ENCODE data around the gene PROCR. TPM values are rescaled to one million over a fixed set of nuclear protein-coding genes. Genes with fewer than 3 reads are reported as not detected.

PROCR gene
- total and polyA plus RNA-seq, 10 of the 15 experiments (the other 5 are each of a cell fraction or from before 2014, with no cell fraction given) = 0.12 to 0.78 (median 0.35) TPM; not detected in 2

- TF ChIP-seq USF1 (IDR thresholded peaks at IDR 0.05; ENCODE audit: borderline replicate concordance, extremely low read length, insufficient read depth, low read depth, low read length) (no peak), ZNF217 (IDR thresholded peaks at IDR 0.05) (no peak), E2F4 (IDR thresholded peaks at IDR 0.05; ENCODE audit: low read depth, low read length) (no peak), SIN3A (IDR thresholded peaks at IDR 0.05; ENCODE audit: low read depth, low read length) (no peak), ZBTB33 (IDR thresholded peaks at IDR 0.05) (no peak)
Measured at GRCh38 chr20:35155936-35156335, 15.9 kb upstream of the PROCR start (continued).

- ChIA-PET CTCF (interaction anchor here (1.5 kb wide), 1 partner anchor 12 kb away, joined by 5 read pairs; no protein-coding TSS in a partner anchor), RAD21 (ENCODE audit: unreplicated experiment) (no interaction called here), POLR2A (no interaction called here), SMC1A (ENCODE audit: uncharacterized antibody, unreplicated experiment) (no interaction called here)
- no peaks in the 10 kb centered on the region for H3K27me3 ChIP-seq (replicated peaks in 1 of 2; ENCODE audit: control insufficient read depth in 2 of 2, insufficient read depth in 2 of 2, low read length in 1 of 2)
- H3K36me3 ChIP-seq (ENCODE audit: control insufficient read depth in 2 of 2, insufficient read depth in 2 of 2, low read length in 1 of 2) = no peaks in the 10 kb centered on the region
- in situ Hi-C loops (cut with MboI) = no loop called here
- no peaks in the 10 kb centered on the region for H4K20me1 ChIP-seq (ENCODE audit: control insufficient read depth, insufficient read depth)
- no peak for ATAC-seq
- H2AFZ ChIP-seq (ENCODE audit: control insufficient read depth, low read depth, low read length) = no peak overlapping the region
- BruUV-seq (replicated peaks) = no TSS peak
- WGBS (ENCODE audit: insufficient coverage, insufficient replicate concordance, low lambda C conversion rate, missing lambda C conversion rate) = 37% methylated on average over 6 of the region's 6 CpGs
- no peaks in the 10 kb centered on the region for H3K9me3 ChIP-seq (replicated peaks; ENCODE audit: control insufficient read depth, insufficient read depth, low read length)
- intact Hi-C loops (cut with micrococcal nuclease; ENCODE audit: unreplicated experiment) = no loop called here
- H3K4me3 ChIP-seq = no peak overlapping the region
- H3K4me2 ChIP-seq (ENCODE audit: control insufficient read depth, insufficient read depth) = no peak overlapping the region
- no peaks in the 10 kb centered on the region for H3K79me2 ChIP-seq (ENCODE audit: control insufficient read depth, insufficient read depth, low read length)
- H3K4me1 ChIP-seq (ENCODE audit: control insufficient read depth, insufficient read depth, low read length) = no peaks in the 10 kb centered on the region
- no peak overlapping the region for H3K27ac ChIP-seq (ENCODE audit: control insufficient read depth, insufficient read depth)
- H3K9ac ChIP-seq (ENCODE audit: control insufficient read depth, insufficient read depth, low read length) = no peak overlapping the region
- no peak for DNase-seq (ENCODE audit: low read depth, low spot score)
- FAIRE-seq = no peak
- TF ChIP-seq IKZF1 (conservative IDR thresholded peaks at IDR 0.05) (no peak), REST (IDR thresholded peaks at IDR 0.05; ENCODE audit: low read depth, low read length) (no peak), RAD21 (IDR thresholded peaks at IDR 0.05; ENCODE audit: insufficient read depth, low read depth, low read length) (no peak), ESRRA (IDR thresholded peaks at IDR 0.05; ENCODE audit: low read length) (no peak), SKIL (IDR thresholded peaks at IDR 0.05; ENCODE audit: low read depth, poor library complexity, severe bottlenecking) (no peak)
Measured at GRCh38 chr20:35156978-35157377, 14.9 kb upstream of the PROCR start.

Data from GM12878 (cell line).